ENCODE results near the gene TAAR9.
"Not testable (repeated sequence)": the region's sequence is repeated elsewhere in the genome, so short reads cannot be mapped to it uniquely, and the experiment has no call there.

Gene TAAR9

DNA sequence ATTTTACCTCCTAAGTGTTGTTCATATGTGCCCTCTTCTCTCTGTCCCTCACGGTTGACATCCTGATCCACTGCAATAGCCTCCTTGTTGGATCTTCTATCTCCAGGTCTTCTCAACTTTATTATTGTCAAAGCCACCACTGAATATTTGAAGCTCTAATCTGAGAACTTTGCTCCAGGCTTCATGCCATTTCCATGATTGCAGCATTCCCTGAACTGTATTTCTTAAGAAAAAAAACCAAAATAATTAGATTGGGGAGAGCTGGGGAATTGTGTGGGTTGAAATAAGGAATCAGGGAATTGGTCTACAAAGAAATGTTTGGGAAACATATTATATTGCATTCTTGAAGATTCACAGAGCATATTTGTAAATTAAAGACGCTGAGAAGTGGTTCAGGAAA is 22.7 kb upstream of the TAAR9 start:
- DNase-seq (ENCODE audit: low spot score) = no peak

- no peak for DNase-seq (ENCODE audit: low spot score)
These were observed 17.1 kb upstream of the TAAR9 start for GRCh38 chr6:132520953-132521352.

- DNase-seq (ENCODE audit: low spot score) = no peak
These were observed 13.4 kb upstream of the TAAR9 start for GRCh38 chr6:132524646-132525045.

DNA sequence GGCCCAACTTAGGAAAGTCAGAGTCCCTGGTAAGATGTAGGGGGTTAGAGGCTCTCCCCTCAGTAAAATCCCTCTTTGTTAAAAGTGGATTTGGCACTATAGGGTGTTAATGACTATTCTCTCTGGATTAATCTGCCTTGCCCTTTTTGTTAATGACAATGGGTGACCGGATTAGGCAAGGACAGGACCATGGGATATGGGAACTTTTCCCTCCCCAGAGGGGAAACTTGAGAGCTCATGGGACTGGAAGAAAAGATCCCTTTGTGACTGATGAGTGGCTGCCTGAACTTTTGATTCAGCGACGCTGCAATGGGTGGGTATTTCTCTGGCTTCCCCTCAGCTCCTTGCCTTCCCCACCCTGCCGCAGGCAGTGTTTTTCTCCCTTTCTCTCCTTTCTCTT is 12.2 kb upstream of the TAAR9 start:
- DNase-seq (ENCODE audit: low spot score) = no peak

GRCh38 chr6:132526461-132526860 is 11.6 kb upstream of the TAAR9 start:
- no peak for DNase-seq (ENCODE audit: low spot score)

DNA sequence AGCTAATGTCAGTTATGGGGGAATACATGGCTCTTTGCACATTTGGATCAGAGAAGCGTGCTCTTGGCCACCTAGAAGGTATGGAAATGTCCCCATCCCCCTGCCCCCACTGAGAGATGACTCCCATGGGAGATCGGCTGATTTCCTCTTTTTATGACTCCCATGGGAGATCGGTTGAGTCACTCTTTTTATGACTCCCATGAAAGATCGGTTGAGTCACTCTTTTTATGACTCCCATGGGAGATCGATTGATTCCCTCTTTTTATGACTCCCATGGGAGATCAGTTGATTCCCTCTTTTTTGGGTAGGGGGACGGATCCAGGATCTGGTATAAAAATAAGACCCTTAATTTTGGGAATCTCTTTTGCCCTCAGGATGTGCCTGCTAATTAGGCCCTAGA is 10.3 kb upstream of the TAAR9 start:
- no peak for DNase-seq (ENCODE audit: low spot score)

DNA sequence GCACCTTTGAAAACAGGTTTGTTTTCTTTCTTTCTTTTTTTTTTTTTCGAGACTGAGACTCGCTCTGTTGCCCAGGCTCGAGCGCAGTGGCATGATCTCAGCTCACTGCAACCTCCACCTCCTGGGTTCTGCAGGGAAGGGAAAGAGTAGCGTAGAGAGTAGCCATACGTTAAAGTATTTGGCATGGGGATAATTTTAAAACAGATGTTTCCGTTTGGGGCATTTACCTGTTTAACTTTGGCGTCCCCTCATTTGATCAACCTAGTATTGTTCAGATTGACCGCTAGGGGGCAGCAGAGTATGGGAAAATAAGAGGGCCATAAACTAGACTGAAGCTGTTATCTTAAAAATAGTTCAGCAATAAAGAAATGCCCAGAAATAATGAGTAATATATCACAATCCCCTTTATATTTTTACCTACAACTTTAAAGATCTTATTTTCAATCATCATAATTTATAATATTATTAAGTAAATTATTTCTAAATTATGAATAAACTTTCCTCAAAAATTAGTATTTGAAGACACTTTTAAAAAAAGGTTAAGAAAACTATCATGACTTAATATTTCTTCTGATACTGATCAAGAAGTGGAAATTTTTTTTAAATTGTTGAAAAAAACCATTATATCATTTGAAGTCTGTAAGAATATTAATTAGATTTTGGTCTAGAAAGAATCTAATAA is 7.6 kb upstream of the TAAR9 start:
- DNase-seq (ENCODE audit: low spot score) = no peak

DNA sequence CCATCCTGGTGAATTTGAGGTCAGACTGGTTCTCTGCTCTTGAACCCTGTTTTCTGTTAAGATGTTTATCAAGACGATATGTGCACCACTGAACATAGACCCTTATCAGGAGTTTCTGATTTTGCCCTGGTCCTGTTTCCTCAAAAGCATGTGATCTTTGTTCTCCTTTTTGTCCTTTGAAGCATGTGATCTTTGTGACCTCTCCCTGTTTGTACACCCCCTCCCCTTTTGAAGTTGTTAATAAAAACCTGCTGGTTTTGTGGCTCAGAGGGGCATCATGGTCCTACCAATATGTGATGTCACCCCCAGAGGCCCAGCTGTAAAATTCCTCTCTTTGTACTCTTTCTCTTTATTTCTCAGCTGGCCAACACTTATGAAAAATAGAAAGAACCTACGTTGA is 3.5 kb upstream of the TAAR9 start:
- DNase-seq (ENCODE audit: low spot score) = not testable (repeated sequence)

DNA sequence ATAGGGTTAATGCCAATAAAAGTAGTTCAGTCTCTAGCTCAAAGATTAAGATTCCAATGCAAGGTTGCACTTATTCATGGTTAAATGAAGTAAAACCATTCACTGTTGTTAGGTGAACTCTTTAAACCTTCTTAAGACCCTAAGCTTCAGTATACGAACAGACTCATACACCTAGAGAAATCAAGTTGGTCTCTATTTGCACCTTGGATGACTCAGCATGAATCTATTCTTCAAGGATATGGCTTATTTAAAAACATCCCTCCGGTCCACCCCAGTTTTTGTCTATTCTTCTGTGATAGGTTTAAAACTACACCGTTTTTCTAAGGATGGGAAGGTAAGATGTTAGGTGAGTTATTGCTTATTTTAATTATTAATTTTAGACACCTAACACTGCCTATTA is 932 bp upstream of the TAAR9 start:
- DNase-seq (ENCODE audit: low spot score) = no peak

- no peak for DNase-seq (ENCODE audit: low spot score)
These were observed 6.7 kb downstream of the TAAR9 start for GRCh38 chr6:132544826-132545225.

- DNase-seq (ENCODE audit: low spot score) = no peak
These were observed 10.8 kb downstream of the TAAR9 start for GRCh38 chr6:132548746-132549463.

- no peak for DNase-seq (ENCODE audit: low spot score)
These were observed 13.1 kb downstream of the TAAR9 start for GRCh38 chr6:132551214-132551613.

GRCh38 chr6:132552372-132552771 is 14.3 kb downstream of the TAAR9 start, which contains the start of gene TAAR8:
Gene TAAR8 (plus strand): TSS chr6:132552672. CDS start chr6:132552693, 21 bp downstream.
- DNase-seq (ENCODE audit: low spot score) = no peak

DNA sequence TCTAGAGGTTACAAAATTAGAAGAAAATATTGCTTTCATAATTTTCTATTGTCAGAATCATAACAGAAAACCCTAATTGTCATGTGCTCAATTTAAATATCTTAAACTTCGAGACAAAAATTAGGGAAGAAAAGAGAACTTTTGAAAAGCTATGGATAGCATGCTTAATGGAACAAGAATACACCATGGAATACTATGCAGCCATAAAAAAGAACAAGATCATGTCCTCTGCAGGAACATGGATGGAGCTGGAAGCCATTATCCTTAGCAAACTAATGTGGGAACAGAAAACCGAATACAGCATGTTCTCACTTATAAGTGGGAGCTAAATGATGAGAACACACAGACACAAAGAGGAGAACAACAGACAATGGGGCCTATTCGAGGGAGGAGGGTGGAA is 22.0 kb downstream of the TAAR9 start:
- DNase-seq (ENCODE audit: low spot score) = not testable (repeated sequence)

GRCh38 chr6:132566404-132566803 is 28.3 kb downstream of the TAAR9 start:
- no peak for DNase-seq (ENCODE audit: low spot score)

GRCh38 chr6:132567566-132567965 is 29.5 kb downstream of the TAAR9 start:
- no peak for DNase-seq (ENCODE audit: low spot score)

- DNase-seq (ENCODE audit: low spot score) = no peak
These were observed 30.5 kb downstream of the TAAR9 start for GRCh38 chr6:132568611-132569010.

DNA sequence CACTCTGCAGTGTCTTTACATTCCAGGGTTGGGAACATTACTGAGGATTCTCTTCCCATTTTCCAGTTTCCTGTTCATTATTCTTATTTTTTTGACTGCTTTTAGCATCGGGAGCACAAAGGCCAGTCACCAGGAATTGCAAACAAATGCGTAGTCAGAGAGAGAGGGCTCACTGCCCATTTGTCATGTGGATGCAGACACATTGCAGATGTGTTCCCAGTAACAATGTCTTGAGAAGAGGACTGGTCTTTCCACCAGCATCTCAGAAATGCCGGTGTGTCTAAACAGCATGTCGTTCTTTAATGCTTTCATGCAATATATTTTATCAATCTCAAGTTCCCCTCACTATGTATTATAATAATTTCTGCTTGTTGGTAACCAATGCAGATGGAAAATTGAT is 31.1 kb downstream of the TAAR9 start:
- no peak for DNase-seq (ENCODE audit: low spot score)

DNA sequence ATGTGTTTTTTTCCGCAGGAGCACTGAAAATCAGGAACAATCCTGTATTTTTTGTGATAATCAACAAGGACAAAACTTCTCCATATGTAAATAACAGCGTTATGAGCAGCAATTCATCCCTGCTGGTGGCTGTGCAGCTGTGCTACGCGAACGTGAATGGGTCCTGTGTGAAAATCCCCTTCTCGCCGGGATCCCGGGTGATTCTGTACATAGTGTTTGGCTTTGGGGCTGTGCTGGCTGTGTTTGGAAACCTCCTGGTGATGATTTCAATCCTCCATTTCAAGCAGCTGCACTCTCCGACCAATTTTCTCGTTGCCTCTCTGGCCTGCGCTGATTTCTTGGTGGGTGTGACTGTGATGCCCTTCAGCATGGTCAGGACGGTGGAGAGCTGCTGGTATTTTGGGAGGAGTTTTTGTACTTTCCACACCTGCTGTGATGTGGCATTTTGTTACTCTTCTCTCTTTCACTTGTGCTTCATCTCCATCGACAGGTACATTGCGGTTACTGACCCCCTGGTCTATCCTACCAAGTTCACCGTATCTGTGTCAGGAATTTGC is 32.2 kb downstream of the TAAR9 start, which contains the start of gene TAAR6:
Gene TAAR6 (plus strand): TSS at position 102 of the 557 bp plus-strand sequence. CDS start 0 bp downstream, at position 102.
- DNase-seq (ENCODE audit: low spot score) = no peak

DNA sequence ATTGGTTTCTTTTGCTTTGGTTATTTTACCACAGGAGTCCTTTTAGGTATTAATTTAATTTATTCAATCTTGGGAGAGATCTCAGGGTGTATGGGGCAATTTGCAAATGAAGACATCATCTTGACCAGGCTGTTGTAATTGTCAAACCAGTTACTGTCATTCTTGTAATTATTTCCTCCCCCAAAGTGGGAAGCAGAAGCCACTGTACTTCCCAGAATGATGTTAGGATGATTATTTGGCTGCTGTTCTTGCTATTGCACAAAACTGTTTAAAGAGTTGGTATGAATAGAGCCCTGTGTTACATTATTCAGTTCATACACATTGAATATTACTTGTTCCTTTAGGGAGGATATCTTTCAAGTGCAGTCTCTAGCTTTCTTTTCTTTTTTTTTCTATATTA is 33.7 kb downstream of the TAAR9 start:
- DNase-seq (ENCODE audit: low spot score) = no peak

- no peak for DNase-seq (ENCODE audit: low spot score)
These were observed 46.6 kb downstream of the TAAR9 start for GRCh38 chr6:132584698-132585097.

GRCh38 chr6:132587424-132587823 is 49.3 kb downstream of the TAAR9 start:
- no peak for DNase-seq (ENCODE audit: low spot score)
